Liver (tissue), 9 donors: ENCODE measurements around the gene NUDT2. TPM values are rescaled to one million over a fixed set of nuclear protein-coding genes. Genes with fewer than 3 reads are reported as not detected.

Experiments used
- DNase-seq: peaks from one replicate; pipeline ENCODE4 v3.0.0-alpha.2; 2017; ENCODE audit warnings: low spot score
- H3K27ac ChIP-seq, 2 donors: one replicate each; pipeline ENCODE4 v1.7.0; 2013; ENCODE audit warnings: inconsistent platforms in 2 of 2, low read length in 2 of 2, control low read depth in 1 of 2, low read depth in 1 of 2, mild to moderate bottlenecking in 1 of 2
- H3K27me3 ChIP-seq, 4 donors: one replicate each; pipeline versions ENCODE4 v1.6.1 to v1.7.0; 2013; ENCODE audit warnings: low read length in 3 of 4, inconsistent platforms in 1 of 4, mild to moderate bottlenecking in 1 of 4, moderate library complexity in 1 of 4; ENCODE audit not compliant: control insufficient read depth in 4 of 4, insufficient read depth in 4 of 4
- H3K36me3 ChIP-seq, 4 donors: one replicate each; pipeline versions ENCODE4 v1.6.1 to v1.7.0; 2013; ENCODE audit warnings: low read length in 3 of 4, mild to moderate bottlenecking in 3 of 4, low read depth in 1 of 4, moderate library complexity in 1 of 4; ENCODE audit not compliant: control insufficient read depth in 4 of 4, insufficient read depth in 3 of 4
- H3K4me1 ChIP-seq, 4 donors: one replicate each; pipeline versions ENCODE4 v1.6.1 to v1.7.0; 2013; ENCODE audit warnings: low read length in 3 of 4, mild to moderate bottlenecking in 3 of 4, moderate library complexity in 1 of 4; ENCODE audit not compliant: control insufficient read depth in 4 of 4, insufficient read depth in 4 of 4
- H3K4me3 ChIP-seq, 3 donors: one replicate each; pipeline versions ENCODE4 v1.6.1 to v1.7.0; 2013; ENCODE audit warnings: low read length in 3 of 3, control low read depth in 1 of 3, low read depth in 1 of 3, mild to moderate bottlenecking in 1 of 3
- H3K9ac ChIP-seq, 2 donors: one replicate each; pipeline ENCODE4 v1.7.0; 2013; ENCODE audit warnings: low read length in 2 of 2, mild to moderate bottlenecking in 2 of 2, moderate library complexity in 2 of 2, control low read depth in 1 of 2, low read depth in 1 of 2
- H3K9me3 ChIP-seq, 4 donors: one replicate each; pipeline versions ENCODE4 v1.6.1 to v1.7.0; 2013; ENCODE audit warnings: low read length in 3 of 4; ENCODE audit not compliant: control insufficient read depth in 4 of 4
- EGR1 ChIP-seq, 2 donors: IDR thresholded peaks; 2 replicates each; pipeline ENCODE4 v1.6.1; 2016 to 2018; ENCODE audit warnings: antibody characterized with exemption in 2 of 2, low read depth in 2 of 2
- FOXA1 ChIP-seq: IDR thresholded peaks from 2 replicates; pipeline ENCODE4 v1.6.1; 2016; ENCODE audit warnings: antibody characterized with exemption
- GABPA ChIP-seq, 2 donors: IDR thresholded peaks in 1 of 2; conservative IDR thresholded peaks in 1 of 2; 2 replicates each; pipeline ENCODE4 v1.6.1; 2016; ENCODE audit warnings: antibody characterized with exemption in 2 of 2, mild to moderate bottlenecking in 1 of 2, moderate library complexity in 1 of 2
- HNF4A ChIP-seq, 2 donors: conservative IDR thresholded peaks; 2 replicates each; pipeline ENCODE4 v1.6.1; 2016; ENCODE audit warnings: antibody characterized with exemption in 2 of 2, mild to moderate bottlenecking in 2 of 2
- HNF4G ChIP-seq: IDR thresholded peaks from 2 replicates; pipeline ENCODE4 v1.6.1; 2016; ENCODE audit warnings: antibody characterized with exemption
- JUND ChIP-seq, 2 donors: IDR thresholded peaks; 2 replicates each; pipeline ENCODE4 v1.6.1; 2016; ENCODE audit warnings: antibody characterized with exemption in 2 of 2
- RAD21 ChIP-seq, 2 donors: IDR thresholded peaks; 2 replicates each; pipeline ENCODE4 v1.6.1; 2016; ENCODE audit warnings: antibody characterized with exemption in 2 of 2, mild to moderate bottlenecking in 2 of 2
- RXRA ChIP-seq, 2 donors: IDR thresholded peaks; 2 replicates each; pipeline ENCODE4 v1.6.1; 2017 to 2018; ENCODE audit warnings: antibody characterized with exemption in 2 of 2, mild to moderate bottlenecking in 1 of 2
- SP1 ChIP-seq: IDR thresholded peaks from 2 replicates; pipeline ENCODE4 v1.6.1; 2018; ENCODE audit warnings: antibody characterized with exemption, mild to moderate bottlenecking
- YY1 ChIP-seq: IDR thresholded peaks from 2 replicates; pipeline ENCODE4 v1.6.1; 2016; ENCODE audit warnings: antibody characterized with exemption, mild to moderate bottlenecking
- polyA plus RNA-seq, 2 donors: library from polyadenylated mRNA; stranded (reverse) in 1 of 2; unstranded in 1 of 2; fragments of 200-250 nt in 1 of 2; fragments of >200 nt in 1 of 2; fragmentation: Nextera tagmentation in 1 of 2; extraction: Ambion mirVana in 1 of 2; gene quantifications; one replicate each; pipeline versions ENCODE4 v1.2.1 to v1.2.3, GENCODE V29; 2013 to 2015
- total RNA-seq, 2 donors: library from RNA; depleted of rRNA; stranded (reverse); fragments of >200 nt; gene quantifications; one replicate each; pipeline ENCODE4 v1.2.3, GENCODE V29; 2014
- TF ChIP-seq, protein P1 (sequence below): fragments of 150-350 bp; IDR thresholded peaks from 2 replicates; pipeline ENCODE4 v1.5.1; 2017; ENCODE audit warnings: improper control_type of control experiment, low read depth, low read length; ENCODE audit not compliant: missing input control
- TF ChIP-seq, protein P2 (sequence below): IDR thresholded peaks from 2 replicates; pipeline ENCODE4 v1.6.1; 2016; ENCODE audit warnings: antibody characterized with exemption
- TF ChIP-seq, protein P3 (sequence below): IDR thresholded peaks from 2 replicates; pipeline ENCODE4 v1.6.1; 2016; ENCODE audit warnings: antibody characterized with exemption
- TF ChIP-seq, protein P4 (sequence below): IDR thresholded peaks from 2 replicates; pipeline ENCODE4 v1.6.1; 2016; ENCODE audit warnings: antibody characterized with exemption, mild to moderate bottlenecking
- TF ChIP-seq, protein P5 (sequence below): IDR thresholded peaks from 2 replicates; pipeline ENCODE4 v1.6.1; 2016; ENCODE audit warnings: antibody characterized with exemption
- donor health status: healthy.
- donor health status: healthy.
- donor health status: healthy.
- donor health status: healthy.
- donor health status: healthy.

The NUDT2 gene
- total and polyA plus RNA-seq, 4 donors, result 9.2 to 23.5 (median 15.7) TPM

DNA sequence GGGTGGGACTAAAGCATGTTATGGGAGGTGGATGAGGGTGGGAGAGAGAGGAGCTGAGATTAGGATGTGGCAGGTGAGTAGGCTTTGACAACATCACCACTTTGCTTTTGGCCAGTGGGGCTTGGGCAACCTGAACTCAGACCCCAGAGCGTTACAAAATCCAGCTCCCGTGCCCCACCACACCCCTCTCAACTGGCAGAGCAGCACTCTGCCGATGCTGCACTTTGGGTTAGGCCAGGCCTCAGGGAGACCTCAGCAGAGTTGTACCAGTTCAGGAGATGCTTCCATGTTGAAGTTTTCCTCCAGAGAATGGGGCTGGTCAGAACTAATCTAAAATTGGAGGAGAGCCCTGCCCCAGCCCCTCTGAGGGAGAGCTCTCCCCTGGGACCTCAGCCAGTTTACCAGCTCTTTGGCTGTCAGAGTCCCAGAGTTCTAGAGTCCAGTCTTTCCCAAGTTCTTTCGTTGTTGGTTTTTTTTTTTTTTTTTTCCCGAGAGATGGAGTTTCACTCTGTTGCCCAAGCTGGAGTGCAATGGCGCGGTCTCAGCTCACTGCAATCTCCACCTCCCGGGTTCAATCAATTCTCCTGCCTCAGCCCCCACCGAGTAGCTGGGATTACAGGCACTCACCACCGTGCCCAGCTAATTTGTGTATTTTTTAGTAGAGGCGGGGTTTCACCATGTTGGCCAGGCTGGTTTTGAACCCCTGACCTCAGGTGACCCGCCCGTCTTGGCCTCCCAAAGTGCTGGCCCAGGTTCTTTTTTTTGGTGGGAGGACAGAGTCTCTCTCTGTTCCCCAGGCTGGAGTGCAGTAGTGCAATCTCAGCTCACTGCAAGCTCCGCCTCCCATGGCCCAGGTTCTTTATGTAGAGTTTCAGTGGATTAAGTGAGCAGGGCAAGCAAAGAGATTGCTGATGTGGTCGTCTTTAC is 17.8 kb downstream of the NUDT2 start (continued):
- TF ChIP-seq, protein P1, sequence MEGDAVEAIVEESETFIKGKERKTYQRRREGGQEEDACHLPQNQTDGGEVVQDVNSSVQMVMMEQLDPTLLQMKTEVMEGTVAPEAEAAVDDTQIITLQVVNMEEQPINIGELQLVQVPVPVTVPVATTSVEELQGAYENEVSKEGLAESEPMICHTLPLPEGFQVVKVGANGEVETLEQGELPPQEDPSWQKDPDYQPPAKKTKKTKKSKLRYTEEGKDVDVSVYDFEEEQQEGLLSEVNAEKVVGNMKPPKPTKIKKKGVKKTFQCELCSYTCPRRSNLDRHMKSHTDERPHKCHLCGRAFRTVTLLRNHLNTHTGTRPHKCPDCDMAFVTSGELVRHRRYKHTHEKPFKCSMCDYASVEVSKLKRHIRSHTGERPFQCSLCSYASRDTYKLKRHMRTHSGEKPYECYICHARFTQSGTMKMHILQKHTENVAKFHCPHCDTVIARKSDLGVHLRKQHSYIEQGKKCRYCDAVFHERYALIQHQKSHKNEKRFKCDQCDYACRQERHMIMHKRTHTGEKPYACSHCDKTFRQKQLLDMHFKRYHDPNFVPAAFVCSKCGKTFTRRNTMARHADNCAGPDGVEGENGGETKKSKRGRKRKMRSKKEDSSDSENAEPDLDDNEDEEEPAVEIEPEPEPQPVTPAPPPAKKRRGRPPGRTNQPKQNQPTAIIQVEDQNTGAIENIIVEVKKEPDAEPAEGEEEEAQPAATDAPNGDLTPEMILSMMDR, result no peak
- TF ChIP-seq HNF4A (conservative IDR thresholded peaks at IDR 0.05) (peak; percentile 87 to 92), RAD21 (IDR thresholded peaks at IDR 0.05) (no peak), SP1 (peak; percentile 85), GABPA (IDR thresholded peaks at IDR 0.05 in 1 of 2, conservative IDR thresholded peaks at IDR 0.05 in 1 of 2) (no peak), YY1 (peak; percentile 91), JUND (IDR thresholded peaks at IDR 0.05) (peak; percentile 36 to 50)
- TF ChIP-seq, protein P2, sequence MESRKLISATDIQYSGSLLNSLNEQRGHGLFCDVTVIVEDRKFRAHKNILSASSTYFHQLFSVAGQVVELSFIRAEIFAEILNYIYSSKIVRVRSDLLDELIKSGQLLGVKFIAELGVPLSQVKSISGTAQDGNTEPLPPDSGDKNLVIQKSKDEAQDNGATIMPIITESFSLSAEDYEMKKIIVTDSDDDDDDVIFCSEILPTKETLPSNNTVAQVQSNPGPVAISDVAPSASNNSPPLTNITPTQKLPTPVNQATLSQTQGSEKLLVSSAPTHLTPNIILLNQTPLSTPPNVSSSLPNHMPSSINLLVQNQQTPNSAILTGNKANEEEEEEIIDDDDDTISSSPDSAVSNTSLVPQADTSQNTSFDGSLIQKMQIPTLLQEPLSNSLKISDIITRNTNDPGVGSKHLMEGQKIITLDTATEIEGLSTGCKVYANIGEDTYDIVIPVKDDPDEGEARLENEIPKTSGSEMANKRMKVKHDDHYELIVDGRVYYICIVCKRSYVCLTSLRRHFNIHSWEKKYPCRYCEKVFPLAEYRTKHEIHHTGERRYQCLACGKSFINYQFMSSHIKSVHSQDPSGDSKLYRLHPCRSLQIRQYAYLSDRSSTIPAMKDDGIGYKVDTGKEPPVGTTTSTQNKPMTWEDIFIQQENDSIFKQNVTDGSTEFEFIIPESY, result peak; percentile 58
- TF ChIP-seq, protein P3, sequence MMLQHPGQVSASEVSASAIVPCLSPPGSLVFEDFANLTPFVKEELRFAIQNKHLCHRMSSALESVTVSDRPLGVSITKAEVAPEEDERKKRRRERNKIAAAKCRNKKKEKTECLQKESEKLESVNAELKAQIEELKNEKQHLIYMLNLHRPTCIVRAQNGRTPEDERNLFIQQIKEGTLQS, result no peak

DNA sequence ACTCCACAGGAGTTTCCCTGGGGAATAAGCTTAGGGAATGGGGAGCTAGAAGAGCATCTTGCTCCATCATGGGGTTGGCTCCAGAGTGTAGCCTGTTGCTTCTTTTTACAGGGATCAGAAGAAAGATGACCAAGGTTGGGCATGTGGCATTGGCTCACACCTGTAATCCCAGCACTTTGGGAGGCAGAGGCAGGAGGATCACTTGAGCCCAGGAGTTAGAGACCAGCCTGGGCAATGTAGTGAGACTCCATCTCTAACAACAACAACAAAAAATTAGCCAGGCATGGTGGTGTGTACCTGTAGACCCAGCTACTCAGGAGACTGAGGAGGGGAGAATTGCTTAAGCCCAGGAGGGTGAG is 18.4 kb downstream of the NUDT2 start:
- Histone ChIP-seq H3K9ac (no peak overlapping the region), H3K4me3 (no peak overlapping the region), H3K27me3 (no peaks in the 10 kb centered on the region), H3K4me1 (peaks cover 22 to 64% (median 59%) of the 10 kb centered on the region in 4 donors), H3K27ac (peak overlapping the region; percentile 66 to 80), H3K36me3 (no peaks in the 10 kb centered on the region), H3K9me3 (no peaks in the 10 kb centered on the region)
- TF ChIP-seq JUND (IDR thresholded peaks at IDR 0.05) (no peak), EGR1 (IDR thresholded peaks at IDR 0.05; ENCODE audit: low read depth in 2 of 2) (no peak), RXRA (IDR thresholded peaks at IDR 0.05) (no peak), HNF4G (no peak), RAD21 (IDR thresholded peaks at IDR 0.05) (no peak), FOXA1 (no peak), GABPA (IDR thresholded peaks at IDR 0.05 in 1 of 2, conservative IDR thresholded peaks at IDR 0.05 in 1 of 2) (no peak), SP1 (no peak)
- TF ChIP-seq, protein P4, sequence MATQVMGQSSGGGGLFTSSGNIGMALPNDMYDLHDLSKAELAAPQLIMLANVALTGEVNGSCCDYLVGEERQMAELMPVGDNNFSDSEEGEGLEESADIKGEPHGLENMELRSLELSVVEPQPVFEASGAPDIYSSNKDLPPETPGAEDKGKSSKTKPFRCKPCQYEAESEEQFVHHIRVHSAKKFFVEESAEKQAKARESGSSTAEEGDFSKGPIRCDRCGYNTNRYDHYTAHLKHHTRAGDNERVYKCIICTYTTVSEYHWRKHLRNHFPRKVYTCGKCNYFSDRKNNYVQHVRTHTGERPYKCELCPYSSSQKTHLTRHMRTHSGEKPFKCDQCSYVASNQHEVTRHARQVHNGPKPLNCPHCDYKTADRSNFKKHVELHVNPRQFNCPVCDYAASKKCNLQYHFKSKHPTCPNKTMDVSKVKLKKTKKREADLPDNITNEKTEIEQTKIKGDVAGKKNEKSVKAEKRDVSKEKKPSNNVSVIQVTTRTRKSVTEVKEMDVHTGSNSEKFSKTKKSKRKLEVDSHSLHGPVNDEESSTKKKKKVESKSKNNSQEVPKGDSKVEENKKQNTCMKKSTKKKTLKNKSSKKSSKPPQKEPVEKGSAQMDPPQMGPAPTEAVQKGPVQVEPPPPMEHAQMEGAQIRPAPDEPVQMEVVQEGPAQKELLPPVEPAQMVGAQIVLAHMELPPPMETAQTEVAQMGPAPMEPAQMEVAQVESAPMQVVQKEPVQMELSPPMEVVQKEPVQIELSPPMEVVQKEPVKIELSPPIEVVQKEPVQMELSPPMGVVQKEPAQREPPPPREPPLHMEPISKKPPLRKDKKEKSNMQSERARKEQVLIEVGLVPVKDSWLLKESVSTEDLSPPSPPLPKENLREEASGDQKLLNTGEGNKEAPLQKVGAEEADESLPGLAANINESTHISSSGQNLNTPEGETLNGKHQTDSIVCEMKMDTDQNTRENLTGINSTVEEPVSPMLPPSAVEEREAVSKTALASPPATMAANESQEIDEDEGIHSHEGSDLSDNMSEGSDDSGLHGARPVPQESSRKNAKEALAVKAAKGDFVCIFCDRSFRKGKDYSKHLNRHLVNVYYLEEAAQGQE, result no peak
- TF ChIP-seq, protein P5, sequence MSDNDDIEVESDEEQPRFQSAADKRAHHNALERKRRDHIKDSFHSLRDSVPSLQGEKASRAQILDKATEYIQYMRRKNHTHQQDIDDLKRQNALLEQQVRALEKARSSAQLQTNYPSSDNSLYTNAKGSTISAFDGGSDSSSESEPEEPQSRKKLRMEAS, result no peak
- TF ChIP-seq, protein P2, result no peak
- TF ChIP-seq, protein P1, result no peak
- DNase-seq, result no peak
